COLO668 (cell line): Measurements from ENCODE around the gene ITGA5.

Experiments
- DNase-seq: peaks from one replicate; lab custom pipeline; 2025; ENCODE audit not compliant: unreplicated experiment; lab: John Stamatoyannopoulos, UW

Gene ITGA5

DNA sequence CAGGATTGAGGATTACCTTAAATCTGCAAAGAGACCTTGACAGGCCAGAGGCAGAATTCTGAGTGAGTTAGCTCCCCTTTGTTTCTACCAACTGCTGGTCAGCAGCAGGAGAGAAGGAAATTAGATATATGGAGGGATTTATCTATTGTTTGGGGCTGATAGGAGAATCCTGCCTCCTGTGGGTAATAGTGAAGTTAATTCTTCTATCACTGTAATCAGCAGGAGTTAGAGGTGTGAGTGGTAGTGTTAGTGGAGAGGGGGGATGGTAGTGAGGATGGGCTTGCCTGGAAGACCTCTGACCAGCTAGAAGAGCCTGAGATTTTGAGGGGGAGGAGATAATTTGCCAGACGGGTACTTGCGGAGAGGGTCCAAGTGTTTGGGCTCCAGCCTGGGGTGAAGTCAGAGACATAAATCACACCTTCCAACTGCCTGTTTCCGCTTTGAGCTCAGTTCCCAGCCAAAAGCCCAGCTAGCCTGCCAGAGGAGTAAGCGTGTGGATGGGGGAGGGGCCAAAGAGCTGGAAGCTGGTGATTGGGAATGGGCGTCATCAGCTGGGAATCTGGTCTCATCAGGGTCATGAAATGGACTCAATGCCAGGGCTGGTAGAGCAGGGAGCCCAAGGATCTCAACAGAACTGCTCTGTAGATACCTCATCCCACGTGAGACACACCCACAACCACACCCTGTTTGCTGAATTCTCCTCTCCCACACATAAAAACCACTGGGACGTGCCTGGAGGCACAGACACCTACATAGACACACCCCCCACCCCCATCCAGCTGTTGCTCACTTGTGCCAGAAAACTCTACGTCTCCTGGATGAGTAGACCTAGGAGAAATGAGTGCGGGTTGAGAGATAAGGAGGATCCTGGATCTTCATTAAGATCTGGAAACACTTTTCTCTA, 13.1 kb upstream of the ITGA5 start:
- DNase-seq = no peak

DNA sequence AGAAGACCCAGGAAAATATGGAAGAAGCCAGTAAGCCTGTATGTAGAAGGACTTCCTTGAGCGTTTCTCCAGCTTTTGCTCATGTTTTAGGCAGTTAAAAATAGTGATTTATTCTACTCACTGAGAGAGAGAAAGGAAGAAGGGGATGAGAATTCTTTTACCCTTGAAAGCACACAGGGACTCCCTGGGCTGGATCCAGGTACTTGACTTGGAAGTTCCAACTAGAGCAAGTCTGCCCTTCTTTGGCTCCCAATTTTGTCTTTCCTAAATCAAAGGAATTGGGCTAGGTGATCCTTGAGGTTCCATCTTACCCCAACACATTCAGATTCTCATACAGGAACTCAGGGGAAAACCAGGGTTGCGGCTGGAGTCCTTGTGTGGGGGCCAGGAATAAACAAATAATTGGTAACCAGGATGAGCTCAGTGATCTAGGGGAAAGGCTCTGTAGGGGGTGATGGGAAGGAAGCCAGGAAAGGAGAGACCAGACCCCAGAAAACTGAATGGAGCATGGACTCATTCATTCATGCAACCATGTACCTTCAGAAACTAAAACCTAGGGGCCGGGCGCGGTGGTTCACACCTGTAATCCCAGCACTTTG, 11.5 kb upstream of the ITGA5 start:
- DNase-seq = no peak

DNA sequence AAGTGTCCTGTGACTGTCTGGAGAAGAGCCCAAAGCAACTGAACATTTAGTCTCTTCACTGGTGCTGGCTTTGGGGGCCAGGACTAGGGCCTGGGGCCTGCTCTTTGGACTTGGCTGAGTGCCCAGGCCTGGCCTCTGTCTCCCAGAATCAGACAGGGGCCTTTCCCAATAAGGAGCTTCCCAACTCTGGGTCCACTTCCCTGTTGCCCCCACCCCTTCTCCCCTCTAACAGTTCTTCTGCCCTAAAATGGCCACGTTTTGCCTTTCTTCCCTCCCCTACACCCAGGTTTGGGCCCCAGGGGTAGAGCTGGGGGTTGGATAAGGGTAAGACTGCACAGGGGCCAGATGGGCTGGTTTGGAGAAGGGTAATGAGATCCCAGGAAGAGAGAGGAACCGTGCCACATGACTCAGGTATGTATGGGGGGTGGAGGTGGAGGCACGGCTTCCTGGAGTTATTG, 10.0 kb upstream of the ITGA5 start:
- DNase-seq = no peak

DNA sequence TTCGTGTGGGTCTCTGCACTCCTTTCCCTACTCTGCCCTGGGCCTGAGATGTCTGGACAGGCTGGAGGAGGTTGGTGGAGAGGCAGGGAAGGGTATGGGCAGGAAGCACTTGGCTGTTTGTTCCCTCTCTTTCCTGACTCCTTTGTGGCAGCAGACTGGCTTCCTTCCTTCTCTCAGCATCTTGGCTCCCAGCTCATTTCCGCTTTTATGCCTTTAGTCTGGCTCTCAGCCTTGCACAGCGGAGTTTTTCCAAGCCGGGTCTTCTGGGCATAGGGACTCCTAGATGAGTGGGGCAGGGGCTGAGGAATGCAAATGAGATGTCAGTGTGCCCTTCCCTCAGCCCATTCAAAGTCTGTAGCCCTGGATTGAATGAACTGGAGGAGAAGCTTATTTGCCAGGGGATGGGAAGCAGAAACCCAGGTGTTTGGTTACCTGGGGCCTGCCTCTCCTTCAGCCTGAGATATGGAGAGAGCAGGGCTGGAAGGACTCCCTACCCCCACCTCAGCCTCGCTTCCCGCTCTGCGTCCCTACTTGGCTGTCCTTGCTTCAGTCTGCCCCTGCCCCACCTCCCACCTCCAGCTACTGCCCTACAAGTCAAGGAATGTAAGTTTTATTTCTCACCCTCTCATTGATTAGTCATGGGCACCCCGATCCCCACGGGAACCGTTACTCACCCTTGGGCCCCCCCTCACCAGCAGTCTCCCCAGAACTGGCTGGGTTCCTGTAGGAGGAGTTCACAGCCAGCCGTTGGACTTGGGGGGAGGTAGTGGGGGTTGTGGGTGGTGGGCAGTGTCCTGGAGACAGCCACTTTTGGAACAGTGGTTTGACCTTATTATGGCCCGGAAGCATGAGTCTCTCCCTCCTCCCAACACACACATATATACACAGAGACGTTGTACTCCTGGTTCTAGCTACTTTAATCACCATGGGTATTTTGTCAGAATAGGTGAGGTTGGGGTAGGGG, 9.3 kb upstream of the ITGA5 start:
- DNase-seq = no peak

DNA sequence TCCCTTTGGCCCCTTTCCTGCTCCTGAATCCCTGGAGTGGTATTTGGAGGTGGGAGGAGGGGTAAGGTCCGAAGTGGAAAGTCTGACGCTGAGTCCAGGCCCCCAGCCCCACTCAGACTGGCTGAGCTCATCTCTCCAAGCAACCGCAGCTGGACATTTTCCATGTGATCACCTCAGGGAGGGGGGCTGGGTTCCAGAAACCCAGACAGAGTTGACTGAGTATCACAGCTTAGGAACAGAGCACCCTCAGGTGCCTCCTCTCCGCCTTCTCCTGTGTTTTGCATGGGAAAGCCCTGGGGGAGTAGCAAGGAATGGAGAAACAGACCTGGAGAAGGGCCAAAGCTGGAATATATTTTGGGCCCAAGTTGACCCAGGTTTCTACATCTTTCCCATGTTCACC, 8.0 kb upstream of the ITGA5 start:
- DNase-seq = no peak

DNA sequence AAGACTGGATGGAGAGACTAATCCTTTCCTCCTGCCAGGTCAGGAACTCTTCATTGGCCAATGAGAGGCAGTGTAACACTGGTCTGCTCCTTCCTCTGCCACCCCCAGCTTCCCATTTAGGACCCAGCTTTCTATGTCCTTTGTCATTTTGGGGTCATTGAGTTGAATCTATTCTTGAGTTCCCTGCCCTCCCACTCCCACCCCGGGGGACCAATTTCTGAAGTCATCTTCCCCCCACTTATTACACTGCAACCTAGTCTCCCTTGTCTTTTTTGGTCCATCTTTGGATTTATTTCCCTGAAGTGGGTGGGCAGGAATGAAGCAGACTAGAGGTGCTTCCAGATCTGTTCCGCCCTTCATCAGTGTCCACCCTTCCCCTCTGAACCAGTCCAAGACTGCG, 7.6 kb upstream of the ITGA5 start:
- no peak for DNase-seq

DNA sequence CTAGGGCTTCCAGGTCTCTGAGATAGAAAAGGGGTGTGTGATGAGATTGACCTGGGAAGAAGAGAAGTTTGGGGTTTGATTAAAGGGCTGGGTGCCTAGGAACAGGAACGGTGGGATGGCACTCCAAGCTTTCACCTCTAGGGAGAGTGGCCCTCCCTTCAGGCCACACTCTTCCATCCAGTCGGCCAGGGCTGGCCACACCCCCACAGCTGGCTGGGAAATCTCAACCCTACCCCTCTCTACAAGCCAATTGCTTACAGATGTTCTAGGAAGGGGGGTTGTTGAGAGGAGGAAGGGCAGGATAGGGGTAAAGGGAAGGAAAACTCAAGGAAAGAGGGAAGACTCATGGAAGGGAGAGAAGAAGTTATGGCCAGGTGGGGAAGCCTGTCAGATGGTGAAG, 6.6 kb upstream of the ITGA5 start:
- no peak for DNase-seq

DNA sequence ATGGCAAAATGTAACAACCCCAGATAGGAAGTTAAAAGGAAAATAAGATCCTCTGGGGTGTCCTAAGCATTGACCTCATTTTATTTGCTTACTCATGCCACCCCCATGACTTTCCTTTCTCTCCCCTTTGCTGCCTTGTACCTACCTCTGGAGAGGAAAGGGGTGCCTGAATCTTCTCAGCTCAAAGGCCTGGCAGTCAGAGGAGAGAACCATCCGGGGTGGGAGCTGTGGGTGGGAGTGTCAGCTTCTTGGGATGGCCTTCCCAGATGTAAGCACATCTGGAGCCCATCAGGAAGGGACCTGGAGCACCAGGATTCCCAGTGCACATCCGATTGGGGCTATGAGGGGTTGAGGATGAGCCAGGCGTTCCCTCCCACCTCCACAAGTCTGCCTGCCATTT, 5.2 kb upstream of the ITGA5 start:
- DNase-seq = no peak

DNA sequence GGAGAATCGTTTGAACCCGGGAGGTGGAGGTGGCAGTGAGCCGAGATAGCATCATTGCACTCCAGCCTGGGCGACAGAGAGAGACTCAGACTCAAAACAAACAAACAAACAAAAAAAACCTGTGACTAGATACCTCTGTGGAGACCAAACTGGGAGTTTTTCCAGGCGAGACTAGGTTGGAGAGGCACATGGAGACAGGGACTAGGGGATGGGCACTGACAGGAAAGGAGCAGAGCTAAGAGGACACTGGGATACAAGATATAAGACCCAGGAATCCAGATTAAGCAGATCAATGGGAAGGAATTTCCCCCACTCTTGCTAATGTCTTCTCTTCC, 4.7 kb upstream of the ITGA5 start:
- no peak for DNase-seq

DNA sequence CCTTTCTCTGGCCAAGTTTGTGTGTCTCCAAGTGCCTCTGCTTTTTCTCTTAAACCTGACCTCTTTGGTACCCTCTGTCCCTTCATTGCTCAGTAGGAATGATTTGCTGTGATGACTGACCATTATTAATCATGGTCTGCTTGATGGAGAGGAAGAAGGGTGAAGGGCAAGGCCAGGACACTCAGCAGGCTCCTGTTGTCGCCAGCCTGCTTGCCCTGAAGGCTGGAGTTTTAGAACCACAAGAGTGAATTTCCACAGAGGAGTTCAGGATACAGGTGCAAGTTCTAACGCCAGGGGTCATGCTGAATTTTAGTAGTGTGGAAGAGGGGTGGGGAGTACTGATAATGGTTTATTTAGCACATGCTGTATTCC, 2.8 kb upstream of the ITGA5 start:
- no peak for DNase-seq

DNA sequence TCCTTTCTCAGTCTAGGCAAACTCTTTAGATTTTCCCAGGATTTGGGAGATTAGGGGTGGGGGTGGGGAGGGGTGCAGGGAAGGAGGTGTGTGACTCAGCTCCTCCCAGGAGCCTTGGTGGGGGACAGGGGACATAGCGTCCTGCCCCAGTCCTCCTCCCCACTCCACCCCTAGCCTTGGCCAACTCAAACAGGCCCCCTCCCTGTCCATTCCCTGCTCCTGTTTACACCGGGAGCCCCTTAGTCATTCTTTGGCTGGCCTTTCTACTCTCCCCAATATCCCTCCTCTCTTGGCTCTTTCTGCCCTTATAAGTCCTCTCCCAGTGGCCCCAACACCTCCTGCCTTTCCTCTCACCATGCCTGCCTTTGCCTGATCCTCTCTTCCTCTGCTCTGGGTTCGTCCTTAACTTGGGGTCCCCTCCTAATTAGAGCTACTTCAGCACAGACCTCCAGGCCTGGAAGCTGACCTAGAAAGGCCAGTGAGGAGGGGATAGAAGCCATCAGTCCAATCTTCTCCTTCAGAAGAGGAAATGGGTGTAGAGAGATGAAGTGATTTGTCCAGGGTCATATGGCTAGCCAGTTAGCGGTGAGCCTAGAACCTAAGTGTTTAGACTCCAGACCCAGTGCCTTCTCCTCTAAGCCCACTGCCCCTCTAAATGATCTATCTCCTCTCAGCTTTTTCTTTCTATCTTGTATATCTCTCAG, 2.3 kb upstream of the ITGA5 start:
- DNase-seq = no peak

DNA sequence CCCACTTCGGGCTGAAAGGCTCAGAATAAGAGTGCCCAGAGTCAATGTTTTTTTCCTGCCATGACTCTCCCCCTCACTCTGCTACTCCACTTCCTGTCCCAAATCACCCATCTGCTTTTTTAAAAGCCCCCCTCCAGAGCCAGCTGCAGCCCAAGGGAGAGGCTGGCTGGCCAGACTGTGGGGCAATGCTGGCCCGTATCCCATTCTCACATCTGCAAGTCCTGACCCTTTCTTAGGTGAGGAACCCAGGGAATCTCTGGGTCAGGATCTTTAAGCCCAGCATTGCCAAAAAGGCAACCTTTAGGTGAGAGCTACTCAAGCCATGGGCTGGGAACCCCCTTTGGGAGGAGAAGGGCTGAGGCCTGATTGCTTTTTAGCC, 1.7 kb upstream of the ITGA5 start:
- DNase-seq = no peak

DNA sequence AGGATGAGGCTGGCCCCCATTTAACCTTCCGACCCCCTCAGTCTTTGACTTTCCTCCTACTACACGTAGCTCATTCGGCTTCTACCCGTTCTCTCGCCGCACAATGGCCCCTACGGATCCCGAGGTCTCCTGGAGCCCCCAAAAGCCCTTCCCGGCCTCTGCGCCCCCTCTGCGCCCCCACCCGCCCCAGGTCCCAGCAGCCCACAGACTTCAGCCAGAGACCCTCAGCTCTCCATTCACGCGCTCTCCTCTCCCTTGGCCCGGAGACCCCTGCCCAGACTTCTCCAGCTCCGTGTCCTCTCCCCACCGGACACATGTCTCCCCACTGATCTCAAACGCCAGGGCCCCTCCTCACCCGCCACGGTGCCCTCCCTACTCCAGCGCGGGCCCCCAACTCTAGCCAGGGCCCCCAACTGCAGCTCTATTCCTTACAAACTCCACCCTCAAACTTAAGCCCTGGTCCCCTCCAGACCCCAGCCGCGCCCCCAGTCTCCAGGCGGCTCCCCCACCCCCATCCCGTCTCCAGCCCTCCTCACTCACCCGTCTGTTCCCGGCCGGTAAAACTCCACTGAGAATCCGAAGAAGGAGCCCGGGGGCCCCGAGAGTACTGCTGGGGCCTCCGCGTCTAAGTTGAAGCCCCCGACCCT, 502 bp downstream of the ITGA5 start:
- DNase-seq = no peak

DNA sequence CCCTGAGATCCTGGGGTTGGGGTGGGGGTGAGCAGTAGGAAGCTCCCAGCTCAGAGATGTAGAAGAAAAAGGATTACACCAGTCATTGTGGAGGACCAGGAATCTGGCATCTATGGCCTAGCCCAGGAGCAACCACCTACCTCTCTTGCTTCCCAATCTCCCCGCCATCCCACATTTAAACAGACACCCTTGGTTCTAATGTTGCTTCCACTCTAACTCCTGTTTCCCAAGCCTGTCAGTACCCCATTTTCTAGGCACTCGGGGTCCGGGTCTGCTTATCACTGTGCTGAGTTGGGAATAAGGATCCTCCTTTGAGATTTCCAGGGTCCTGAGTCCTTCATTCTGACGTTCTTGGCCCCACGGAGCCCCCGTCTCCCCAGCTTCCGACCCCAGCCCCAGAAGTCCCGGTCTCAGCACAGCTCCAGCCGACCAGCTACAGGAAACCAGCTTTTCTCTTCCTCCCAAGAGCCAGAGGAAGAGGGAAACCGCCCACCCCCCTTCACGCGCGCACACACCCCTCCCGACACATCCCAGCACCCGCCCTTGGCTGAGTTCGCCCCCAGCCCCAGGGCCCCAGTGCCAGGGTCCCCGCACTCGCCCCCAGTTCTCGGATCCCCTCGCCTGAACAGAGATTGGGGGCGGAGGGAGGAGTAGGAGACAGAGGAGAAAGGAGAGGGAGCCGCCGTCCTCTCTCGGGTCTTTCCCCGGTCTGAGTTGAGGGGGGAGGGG, 1.2 kb downstream of the ITGA5 start:
- DNase-seq = no peak

DNA sequence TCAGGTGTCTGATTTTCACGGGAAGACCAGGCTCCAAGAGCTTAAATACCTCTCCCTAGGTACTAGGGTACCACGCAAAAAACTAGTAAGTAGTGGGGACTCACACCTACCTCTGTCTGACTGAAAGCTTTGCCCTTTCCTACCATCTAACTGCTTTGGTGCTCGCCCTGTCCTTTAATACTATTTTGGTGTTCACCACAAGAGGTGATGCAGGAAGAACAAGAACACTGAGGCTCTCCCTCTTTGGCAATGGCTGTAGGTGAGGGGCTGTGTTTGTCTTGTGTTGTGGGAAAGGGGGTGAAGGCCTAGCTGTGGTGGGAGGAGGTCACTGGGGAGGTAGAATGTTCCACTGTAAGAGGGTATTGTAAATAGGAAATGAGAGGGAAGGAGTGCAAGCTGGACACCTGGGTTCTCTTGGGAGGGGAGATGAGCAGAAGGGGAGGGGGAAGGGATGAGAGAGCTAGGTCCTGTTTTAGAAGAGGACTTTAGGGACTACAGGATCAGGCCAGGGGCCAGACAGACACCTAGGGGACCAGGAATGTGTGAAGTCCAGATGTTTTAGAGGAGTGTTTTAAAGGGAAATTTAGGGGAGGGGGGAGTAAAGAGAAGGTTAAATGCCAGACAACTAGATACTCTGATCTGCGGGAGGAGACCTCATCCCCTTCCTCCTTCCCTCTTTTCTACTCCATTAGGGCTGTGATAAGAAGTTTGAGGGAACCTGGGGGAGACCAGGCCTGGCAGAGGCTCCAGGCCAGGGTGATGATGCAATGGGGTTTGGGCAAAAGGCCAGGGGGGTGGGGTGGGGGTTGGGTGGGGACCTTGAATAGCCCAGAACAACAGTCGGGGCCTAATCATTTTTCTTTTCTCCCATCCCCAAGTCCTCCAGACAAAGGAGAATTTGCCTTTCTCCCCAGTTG, 2.1 kb downstream of the ITGA5 start:
- DNase-seq = no peak

DNA sequence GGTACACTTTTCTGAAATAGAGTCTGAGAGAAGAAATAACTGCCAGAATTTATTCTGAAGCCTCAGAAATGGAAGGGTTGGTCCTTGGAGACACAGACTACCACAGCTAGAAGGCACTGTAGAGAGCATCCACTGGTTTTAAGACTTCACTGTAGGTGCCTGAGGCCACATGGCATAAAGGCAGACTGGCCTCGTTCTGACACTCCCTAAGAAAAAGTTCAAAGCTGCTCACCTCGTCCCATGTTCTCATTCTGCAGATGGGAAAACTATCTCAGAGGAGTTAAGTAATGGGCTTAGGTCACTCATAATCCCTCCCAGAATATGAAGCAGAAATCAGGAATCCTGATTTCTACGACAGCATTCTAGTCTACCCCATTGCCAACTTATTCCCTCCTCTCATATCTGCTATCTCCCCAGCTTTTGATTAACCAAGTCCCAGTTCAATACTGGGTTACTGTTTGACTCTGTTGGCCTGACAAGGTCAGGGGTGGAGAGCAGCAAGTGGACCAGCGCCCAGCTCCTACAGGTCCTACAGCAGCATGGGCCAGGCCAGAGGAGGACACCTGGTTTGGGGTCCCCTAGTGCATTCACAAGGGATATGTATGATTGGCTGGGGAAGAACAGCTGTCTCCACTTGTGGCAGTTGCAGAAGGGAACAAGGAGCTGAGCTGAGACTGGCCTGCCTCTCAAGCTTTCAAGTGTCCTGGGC, 3.7 kb downstream of the ITGA5 start:
- DNase-seq = no peak

DNA sequence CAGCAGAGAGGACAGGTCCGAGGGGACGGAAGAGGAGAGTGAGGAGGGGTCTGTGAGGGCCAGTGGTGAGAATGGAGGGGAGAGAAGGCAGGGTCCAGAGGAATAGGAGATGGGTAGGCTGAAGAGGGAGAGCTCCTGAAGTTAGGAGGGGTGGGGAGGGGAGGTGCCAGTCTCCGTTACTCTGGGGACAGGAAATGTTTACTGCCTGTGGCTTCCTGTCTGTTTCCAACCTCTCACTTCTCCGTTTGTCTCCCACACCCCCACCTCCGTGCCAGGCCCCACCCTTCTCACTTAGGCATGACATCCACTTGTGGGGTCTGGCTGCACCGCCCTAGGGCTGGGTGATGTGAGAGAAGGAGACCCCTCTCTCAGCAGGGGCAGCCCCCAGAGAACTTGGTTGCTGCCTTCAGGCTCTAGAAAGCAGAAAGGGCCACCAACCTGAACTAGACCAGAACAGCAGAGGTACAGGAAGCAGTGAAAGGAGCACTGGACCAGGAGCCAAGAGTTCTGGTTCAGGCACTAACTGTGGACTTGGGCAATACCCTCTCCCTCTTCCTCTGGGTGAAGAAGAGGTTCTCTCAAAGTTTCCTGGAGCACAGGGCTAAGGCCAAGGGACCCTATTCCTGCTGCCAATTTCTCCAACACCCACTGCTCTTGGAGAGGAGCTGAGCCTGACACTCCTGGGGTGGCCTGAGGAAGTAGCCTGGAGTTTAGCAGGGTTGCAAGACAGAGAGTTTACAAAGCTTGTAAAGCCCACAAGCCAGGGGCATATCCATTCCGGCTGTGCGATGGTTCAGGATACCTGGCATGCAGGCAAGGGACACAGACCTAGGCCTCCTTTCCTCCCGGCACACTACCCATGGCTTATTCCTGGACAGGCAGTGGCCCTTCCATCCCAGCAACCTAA, 5.5 kb downstream of the ITGA5 start:
- no peak for DNase-seq
